Peyer's patch (tissue), 4 donors: ENCODE results near the gene FLRT1. TPM values are rescaled to one million over a fixed set of nuclear protein-coding genes. Genes with fewer than 3 reads are reported as not detected.
A peak's percentile ranks its signal among the peaks of the same experiment; 100 is the strongest.

ENCODE experiments used
- DNase-seq, 3 donors: peaks; one replicate each; pipeline ENCODE4 v3.0.0-alpha.2; 2017 to 2019
- H3K27ac ChIP-seq, 4 donors: fragments of 200-600 bp; sonication (generic); one replicate each; pipeline ENCODE4 v1.5.1; 2016 to 2019
- H3K27me3 ChIP-seq, 2 donors: fragments of 200-600 bp; sonication (generic); one replicate each; pipeline ENCODE4 v1.5.1; 2019
- H3K36me3 ChIP-seq, 3 donors: fragments of 200-600 bp; sonication (generic); one replicate each; pipeline ENCODE4 v1.5.1; 2016 to 2019
- H3K4me1 ChIP-seq, 4 donors: fragments of 200-600 bp; sonication (generic); one replicate each; pipeline ENCODE4 v1.5.1; 2016 to 2019
- H3K4me3 ChIP-seq, 4 donors: fragments of 200-600 bp; sonication (generic); 1 replicate in 3 of 4; 2 replicates in 1 of 4; pipeline ENCODE4 v1.5.1; 2016 to 2019; ENCODE audit warnings: mild to moderate bottlenecking in 1 of 4
- H3K9me3 ChIP-seq, 4 donors: fragments of 200-600 bp; sonication (generic); one replicate each; pipeline ENCODE4 v1.5.1; 2016 to 2019; ENCODE audit warnings: mild to moderate bottlenecking in 1 of 4
- CTCF ChIP-seq, 6 experiments: fragments of 450-650 bp in 4 of 6; fragments of 200-600 bp in 2 of 6; sonication (generic) in 1 of 6; IDR thresholded peaks; one replicate each; pipeline ENCODE4 v1.5.1; 2017 to 2019; ENCODE audit warnings: antibody characterized with exemption in 6 of 6, mild to moderate bottlenecking in 3 of 6, moderate library complexity in 1 of 6
- POLR2A ChIP-seq, 2 donors: fragments of 450-650 bp; IDR thresholded peaks; one replicate each; pipeline ENCODE4 v1.5.1; 2017; ENCODE audit warnings: antibody characterized with exemption in 2 of 2, mild to moderate bottlenecking in 2 of 2, moderate library complexity in 2 of 2
- total RNA-seq, 4 donors: library from RNA; depleted of rRNA; stranded (reverse); fragments of >200 nt; gene quantifications; one replicate each; pipeline ENCODE4 v1.1.0, GENCODE V29; 2016

FLRT1 gene
- total RNA-seq: under 1 TPM in 1 of 4 donors, not detected in 3; 0.27 TPM

- Histone ChIP-seq H3K9me3 (no peaks in the 10 kb centered on the region), H3K27ac (no peak within 1 kb of the TSS), H3K4me1 (peaks cover 0 to 17% (median 4%) of the 10 kb centered on the region in 4 donors), H3K27me3 (peaks cover 0 to 16% of the 10 kb centered on the region in 2 donors), H3K4me3 (peak within 1 kb of the TSS in 3 of 4 donors; percentile 15 to 50 (median 29)), H3K36me3 (no peaks in the 10 kb centered on the region)
- TF ChIP-seq CTCF (IDR thresholded peaks at IDR 0.05): no peak
- TF ChIP-seq POLR2A (IDR thresholded peaks at IDR 0.05): no peak
- DNase-seq: no peak
These were observed at the start of gene FLRT1 for GRCh38 chr11:64035576-64035975. TSS of gene FLRT1 (plus strand) at chr11:64035931. CDS start at chr11:64116268, 80,337 bp downstream.

GRCh38 chr11:63986156-63986931, 49.4 kb upstream of the FLRT1 start, which contains the start of gene OTUB1:
TSS of gene OTUB1 (plus strand) at chr11:63986438. CDS start at chr11:63986457, 19 bp downstream.
- DNase-seq: peak; percentile 88 to 95 (median 93)
- Histone ChIP-seq H3K4me1 (peaks cover 0 to 20% (median 10%) of the 10 kb centered on the region in 4 donors), H3K27me3 (no peaks in the 10 kb centered on the region), H3K9me3 (no peaks in the 10 kb centered on the region), H3K36me3 (peaks cover 0 to 30% (median 0%) of the 10 kb centered on the region in 3 donors), H3K4me3 (peak within 1 kb of the TSS; percentile 94 to 98 (median 98)), H3K27ac (peak within 1 kb of the TSS; percentile 85 to 91 (median 90))
- TF ChIP-seq POLR2A (IDR thresholded peaks at IDR 0.05) (peak in 1 of 2 donors; percentile 63), CTCF (IDR thresholded peaks at IDR 0.05) (peak in 1 of 6 experiments; percentile 9)

GRCh38 chr11:63986932-63987513, 48.7 kb upstream of the FLRT1 start:
- no peak for DNase-seq
- no peaks in the 10 kb centered on the region for H3K27me3 ChIP-seq
- TF ChIP-seq POLR2A (IDR thresholded peaks at IDR 0.05) (no peak), CTCF (IDR thresholded peaks at IDR 0.05) (no peak)
- H3K27ac ChIP-seq: peak overlapping the region; percentile 85 to 91 (median 90)
- no peaks in the 10 kb centered on the region for H3K9me3 ChIP-seq
- H3K36me3 ChIP-seq: peaks cover 0 to 37% (median 0%) of the 10 kb centered on the region in 3 donors
- H3K4me1 ChIP-seq: peaks cover 0 to 20% (median 10%) of the 10 kb centered on the region in 4 donors
- peak overlapping the region; percentile 94 to 98 (median 98) for H3K4me3 ChIP-seq

GRCh38 chr11:63991558-63991957, 44.2 kb upstream of the FLRT1 start:
- no peak for TF ChIP-seq CTCF (IDR thresholded peaks at IDR 0.05)
- no peak for TF ChIP-seq POLR2A (IDR thresholded peaks at IDR 0.05)
- no peak for DNase-seq
- no peaks in the 10 kb centered on the region for H3K27me3 ChIP-seq
- no peak overlapping the region for H3K4me3 ChIP-seq
- peaks cover 0 to 17% (median 10%) of the 10 kb centered on the region in 4 donors for H3K4me1 ChIP-seq
- H3K27ac ChIP-seq: no peak overlapping the region
- H3K36me3 ChIP-seq: peaks cover 0 to 77% (median 0%) of the 10 kb centered on the region in 3 donors
- no peaks in the 10 kb centered on the region for H3K9me3 ChIP-seq

- Histone ChIP-seq H3K27ac (no peak overlapping the region), H3K9me3 (no peaks in the 10 kb centered on the region), H3K4me1 (peaks cover 0 to 3% (median 0%) of the 10 kb centered on the region in 4 donors), H3K4me3 (no peak overlapping the region), H3K36me3 (peaks cover 0 to 92% (median 0%) of the 10 kb centered on the region in 3 donors), H3K27me3 (no peaks in the 10 kb centered on the region)
- no peak for DNase-seq
- TF ChIP-seq POLR2A (IDR thresholded peaks at IDR 0.05) (no peak), CTCF (IDR thresholded peaks at IDR 0.05) (no peak)
These were observed 42.6 kb upstream of the FLRT1 start for GRCh38 chr11:63993100-63993499.
